ENCODE data around the gene BUB1.
"Not testable (repeated sequence)": the region's sequence is repeated elsewhere in the genome, so short reads cannot be mapped to it uniquely, and the experiment has no call there.

The BUB1 gene

GRCh38 chr2:110690083-110690965 lies 12.5 kb upstream of the BUB1 start:
- DNase-seq (ENCODE audit: low spot score): no peak

DNA sequence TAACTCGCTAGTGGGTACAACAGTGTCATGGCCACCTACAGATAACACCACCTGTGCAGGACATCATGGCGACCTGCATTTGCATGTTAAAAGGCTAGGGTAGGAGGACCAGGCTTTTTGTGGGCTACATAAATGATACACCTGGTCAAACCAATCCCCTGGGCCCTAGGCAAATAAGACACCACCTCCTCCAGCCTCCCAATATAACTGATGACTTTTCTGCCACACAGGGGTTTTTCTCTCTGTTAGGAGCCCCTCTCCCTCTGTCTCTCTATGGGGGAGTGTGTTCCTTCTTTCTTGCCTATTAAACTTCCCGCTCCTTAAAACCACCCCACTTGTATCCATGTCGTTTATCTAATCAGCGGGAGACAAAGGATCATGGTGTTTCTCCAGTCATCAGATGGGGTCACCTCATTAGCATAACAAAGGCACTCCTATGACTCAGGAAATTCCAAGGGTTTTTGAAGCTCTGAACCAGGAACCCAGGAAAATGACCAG lies 10.8 kb upstream of the BUB1 start:
- no peak for DNase-seq (ENCODE audit: low spot score)

DNA sequence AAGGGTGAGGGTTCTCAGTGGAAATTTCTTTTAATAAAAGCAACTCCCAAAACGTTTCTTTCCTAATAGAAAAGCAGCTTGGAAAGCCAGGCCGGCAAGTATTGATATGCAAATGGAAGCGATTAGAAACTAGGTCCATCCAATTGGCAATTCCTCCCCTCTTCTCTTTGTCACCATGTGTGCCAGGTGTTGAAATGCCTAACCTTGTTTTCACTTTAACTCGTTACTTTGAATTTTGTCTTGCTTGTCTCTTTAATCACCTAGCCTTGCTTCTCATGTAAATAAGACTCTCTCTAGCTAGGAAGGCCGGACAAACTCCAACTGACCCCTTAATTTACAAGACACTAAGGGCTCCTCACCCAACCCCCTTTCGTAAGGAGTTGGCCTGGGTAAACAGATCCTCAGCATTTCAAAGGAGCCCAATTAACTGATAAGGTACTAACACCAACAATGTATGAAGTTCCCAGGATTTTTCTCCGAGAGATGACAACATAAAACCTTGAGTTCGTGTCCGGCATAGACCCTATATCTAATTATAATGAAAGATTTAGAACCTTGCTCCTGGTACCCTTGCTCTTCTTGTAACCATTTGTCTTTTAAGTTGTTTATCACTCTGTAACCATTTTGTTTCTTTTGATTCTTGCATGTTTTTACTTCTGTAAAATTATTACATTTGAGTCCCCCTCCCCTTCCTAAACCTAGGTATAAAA lies 10.1 kb upstream of the BUB1 start:
- not testable (repeated sequence) for DNase-seq (ENCODE audit: low spot score)

DNA sequence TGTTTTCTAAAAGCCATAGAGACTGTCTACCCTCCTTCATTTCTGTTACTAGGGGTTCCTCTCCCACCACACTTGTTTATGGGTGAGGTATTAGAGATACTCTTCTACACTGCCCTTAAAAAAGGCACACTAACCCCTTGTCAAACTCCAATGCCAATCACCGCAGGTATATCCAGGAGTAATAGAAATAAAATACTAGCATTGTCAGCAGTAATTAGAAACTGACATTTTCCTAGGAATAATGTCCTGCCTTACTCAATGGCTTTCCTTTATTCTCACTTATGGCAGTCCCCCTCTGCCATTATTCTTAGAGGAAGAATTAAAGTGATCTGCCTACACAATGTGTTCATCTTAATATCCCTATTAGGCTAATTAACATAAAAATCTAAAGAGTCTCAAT lies 5.0 kb upstream of the BUB1 start:
- DNase-seq (ENCODE audit: low spot score): no peak

- DNase-seq (ENCODE audit: low spot score): no peak
Measured at GRCh38 chr2:110682267-110682666, 4.4 kb upstream of the BUB1 start.

- no peak for DNase-seq (ENCODE audit: low spot score)
Measured at GRCh38 chr2:110680709-110681108, 2.8 kb upstream of the BUB1 start.

DNA sequence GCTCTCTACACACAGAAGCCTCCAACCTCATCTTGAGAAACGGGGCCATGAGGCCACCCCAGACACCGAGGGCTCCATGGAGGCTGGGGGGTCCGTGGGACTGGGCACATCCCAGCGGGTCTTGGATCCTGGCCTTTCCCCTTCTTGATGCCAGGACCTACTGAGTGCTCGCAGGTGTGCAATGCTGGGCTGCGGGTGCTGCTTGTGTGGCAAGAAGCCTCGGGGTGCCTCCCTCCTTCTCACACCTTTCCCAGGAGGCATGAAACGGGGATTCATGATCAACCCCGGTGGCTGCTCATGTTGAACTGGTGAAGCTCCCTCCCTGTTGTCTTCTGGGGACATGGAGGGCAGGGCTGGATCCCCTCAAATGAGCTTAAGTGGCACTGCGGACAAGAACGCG lies 2.0 kb upstream of the BUB1 start:
- no peak for DNase-seq (ENCODE audit: low spot score)

GRCh38 chr2:110679337-110679707 lies 1.5 kb upstream of the BUB1 start:
- peak; percentile 11 for DNase-seq (ENCODE audit: low spot score)

- DNase-seq (ENCODE audit: low spot score): peak; percentile 16
Measured at GRCh38 chr2:110678457-110679336, 834 bp upstream of the BUB1 start.

- no peak for DNase-seq (ENCODE audit: low spot score)
Measured at GRCh38 chr2:110677080-110677479, 783 bp downstream of the BUB1 start.

DNA sequence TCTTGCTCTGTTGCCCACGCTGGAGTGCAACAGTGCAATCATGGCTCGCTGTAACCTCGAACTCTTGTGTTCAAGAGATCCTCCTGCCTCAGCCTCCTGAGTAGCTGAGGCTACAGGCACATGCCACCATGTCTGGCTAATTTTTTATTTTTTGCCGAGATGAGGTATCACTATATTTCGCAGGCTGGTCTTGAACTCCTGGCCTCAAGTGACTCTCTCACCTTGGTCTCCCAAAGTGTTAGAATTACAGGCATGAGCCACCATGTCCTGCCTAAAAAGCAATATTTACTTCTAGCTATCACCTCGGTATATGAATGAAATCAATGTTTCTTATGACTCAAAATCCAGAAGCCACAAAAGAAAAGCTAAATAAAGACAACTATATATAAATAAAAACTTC lies 2.2 kb downstream of the BUB1 start:
- no peak for DNase-seq (ENCODE audit: low spot score)

GRCh38 chr2:110674620-110675555 lies 3.0 kb downstream of the BUB1 start:
- no peak for DNase-seq (ENCODE audit: low spot score)

- no peak for DNase-seq (ENCODE audit: low spot score)
Measured at GRCh38 chr2:110673201-110673600, 4.7 kb downstream of the BUB1 start.

GRCh38 chr2:110670826-110671225 lies 7.0 kb downstream of the BUB1 start:
- DNase-seq (ENCODE audit: low spot score): no peak

DNA sequence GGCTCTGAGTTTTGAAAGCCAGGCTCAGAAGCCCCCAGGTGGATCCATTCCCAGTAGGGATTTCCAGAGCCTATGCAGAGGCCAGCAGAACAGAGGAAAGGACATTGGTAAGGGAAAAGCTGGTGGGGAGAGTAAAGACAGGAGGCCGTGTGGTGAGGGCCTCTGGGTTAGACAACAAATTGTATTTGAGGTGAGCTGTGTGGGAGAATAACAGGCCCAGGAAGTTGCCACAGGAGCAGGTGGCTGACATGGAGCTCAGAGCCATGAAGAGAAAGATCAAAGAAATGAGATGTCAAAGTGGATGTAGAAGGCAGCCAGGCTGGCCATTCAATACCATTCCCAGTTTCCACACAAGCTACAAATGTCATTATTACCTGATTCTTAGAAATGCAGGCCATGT lies 8.8 kb downstream of the BUB1 start:
- no peak for DNase-seq (ENCODE audit: low spot score)

DNA sequence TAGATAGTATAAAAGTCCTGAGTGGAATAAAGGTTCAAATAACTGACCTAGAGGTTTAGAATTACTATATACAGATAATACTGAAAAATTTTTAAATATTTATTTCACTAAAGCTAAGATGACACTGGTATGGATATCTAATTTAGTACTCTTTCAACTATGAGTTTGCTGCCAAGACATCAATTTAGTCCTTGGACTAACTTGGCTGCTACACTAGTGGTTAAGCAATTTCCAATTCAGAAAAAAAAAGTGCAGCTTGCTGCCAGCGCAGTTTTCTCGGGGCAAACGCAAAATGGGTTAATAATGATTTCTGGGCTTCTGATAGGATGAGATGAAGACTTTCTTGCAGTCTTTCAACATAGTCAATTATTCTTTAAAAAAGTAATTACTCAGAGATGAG lies 10.8 kb downstream of the BUB1 start:
- DNase-seq (ENCODE audit: low spot score): no peak

- no peak for DNase-seq (ENCODE audit: low spot score)
Measured at GRCh38 chr2:110664135-110664534, 13.7 kb downstream of the BUB1 start.

- no peak for DNase-seq (ENCODE audit: low spot score)
Measured at GRCh38 chr2:110662560-110662959, 15.3 kb downstream of the BUB1 start.

DNA sequence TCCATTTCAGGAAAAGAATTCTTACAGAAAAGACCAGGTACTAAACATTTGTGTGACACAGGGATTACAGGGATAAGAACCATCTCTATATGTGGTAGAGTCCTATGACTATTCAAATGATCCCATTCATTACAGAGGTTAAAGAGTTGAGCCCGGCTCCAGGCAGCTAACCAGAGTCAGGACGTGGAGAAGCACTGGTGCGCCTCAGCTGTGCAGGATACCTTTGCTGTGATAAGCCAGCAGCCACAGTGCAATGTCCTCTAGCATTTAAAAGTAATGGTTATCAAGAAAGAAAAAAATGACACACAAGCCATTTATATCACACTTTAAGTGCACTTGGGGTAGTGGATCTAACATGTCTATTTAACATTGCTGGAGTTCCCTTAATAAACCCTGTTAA lies 17.3 kb downstream of the BUB1 start:
- no peak for DNase-seq (ENCODE audit: low spot score)

- DNase-seq (ENCODE audit: low spot score): no peak
Measured at GRCh38 chr2:110659248-110659647, 18.6 kb downstream of the BUB1 start.

DNA sequence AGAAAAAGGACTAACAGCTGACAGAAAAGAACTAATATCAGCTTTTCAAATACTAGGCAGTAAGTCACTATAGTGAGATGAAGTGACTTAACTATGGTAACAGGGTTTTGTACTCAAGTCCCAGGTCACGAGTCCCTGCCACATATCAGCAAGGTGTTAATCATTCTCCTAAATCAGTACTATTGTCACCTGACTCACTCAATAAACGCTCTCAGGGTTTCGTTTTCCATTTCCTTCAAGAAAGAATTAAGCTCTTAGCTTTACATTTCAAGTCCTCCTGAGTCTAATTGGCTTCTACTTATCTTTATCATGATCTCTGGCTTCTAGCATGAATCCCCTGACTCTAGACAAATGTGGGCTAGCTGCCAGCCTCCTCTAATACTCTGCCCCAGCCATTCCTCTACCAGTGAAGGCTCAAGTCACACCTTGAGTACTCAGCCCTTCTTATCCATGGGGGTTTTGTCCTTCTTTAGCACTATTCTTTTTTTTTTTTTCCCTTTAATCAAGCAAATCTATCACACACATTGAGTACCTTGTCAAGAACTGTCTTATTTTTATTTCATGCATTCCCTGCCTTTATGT lies 20.0 kb downstream of the BUB1 start:
- DNase-seq (ENCODE audit: low spot score): no peak
